GM12801 (cell line): Measurements from ENCODE around the gene BEND6.

Experiments used
- CTCF ChIP-seq: IDR thresholded peaks from one replicate; pipeline ENCODE4 v1.5.1; 2011; ENCODE audit warnings: control low read depth; ENCODE audit not compliant: insufficient read length; ENCODE audit errors: extremely low read depth

Gene BEND6

GRCh38 chr6:56955171-56956155 is 556 bp downstream of the BEND6 start:
- TF ChIP-seq CTCF: no peak

- no peak for TF ChIP-seq CTCF
Measured at GRCh38 chr6:56956491-56956890, 1.6 kb downstream of the BEND6 start.

GRCh38 chr6:56957856-56958255 is 2.9 kb downstream of the BEND6 start:
- no peak for TF ChIP-seq CTCF

GRCh38 chr6:56958481-56958880 is 3.6 kb downstream of the BEND6 start:
- TF ChIP-seq CTCF: no peak

GRCh38 chr6:56959094-56959493 is 4.2 kb downstream of the BEND6 start:
- no peak for TF ChIP-seq CTCF

- no peak for TF ChIP-seq CTCF
Measured at GRCh38 chr6:56959938-56960337, 5.0 kb downstream of the BEND6 start.

- no peak for TF ChIP-seq CTCF
Measured at GRCh38 chr6:56961151-56961550, 6.2 kb downstream of the BEND6 start.
